ENCODE data around the gene GLB1L2.

The GLB1L2 gene

GRCh38 chr11:134288486-134288885 is 43.3 kb upstream of the GLB1L2 start:
- TF ChIP-seq CTCF (IDR thresholded peaks at IDR 0.05), result no peak
- Histone ChIP-seq H3K36me3 (no peaks in the 10 kb centered on the region), H3K4me1 (ENCODE audit: control insufficient read depth in 1 of 2, insufficient read depth in 1 of 2, low read depth in 1 of 2, low read length in 1 of 2) (no peaks in the 10 kb centered on the region), H3K27me3 (peaks cover 69% of the 10 kb centered on the region), H3K27ac (no peak overlapping the region), H3K4me3 (ENCODE audit: low read depth in 1 of 2, low read length in 1 of 2) (no peak overlapping the region), H3K9me3 (no peaks in the 10 kb centered on the region)

- Histone ChIP-seq H3K4me3 (ENCODE audit: low read depth in 1 of 2, low read length in 1 of 2) (no peak overlapping the region), H3K9me3 (no peaks in the 10 kb centered on the region), H3K36me3 (no peaks in the 10 kb centered on the region), H3K27ac (no peak overlapping the region), H3K4me1 (ENCODE audit: control insufficient read depth in 1 of 2, insufficient read depth in 1 of 2, low read depth in 1 of 2, low read length in 1 of 2) (no peaks in the 10 kb centered on the region), H3K27me3 (peaks cover 64% of the 10 kb centered on the region)
- no peak for TF ChIP-seq CTCF (IDR thresholded peaks at IDR 0.05)
These were observed 42.6 kb upstream of the GLB1L2 start for GRCh38 chr11:134289167-134289566.

- TF ChIP-seq CTCF (IDR thresholded peaks at IDR 0.05), result no peak
- no peak overlapping the region for H3K4me3 ChIP-seq (ENCODE audit: low read depth in 1 of 2, low read length in 1 of 2)
- peaks cover 62% of the 10 kb centered on the region for H3K27me3 ChIP-seq
- no peak overlapping the region for H3K27ac ChIP-seq
- H3K36me3 ChIP-seq, result no peaks in the 10 kb centered on the region
- no peaks in the 10 kb centered on the region for H3K4me1 ChIP-seq (ENCODE audit: control insufficient read depth in 1 of 2, insufficient read depth in 1 of 2, low read depth in 1 of 2, low read length in 1 of 2)
- H3K9me3 ChIP-seq, result no peaks in the 10 kb centered on the region
These were observed 42.0 kb upstream of the GLB1L2 start for GRCh38 chr11:134289789-134290188.

- Histone ChIP-seq H3K36me3 (no peaks in the 10 kb centered on the region), H3K4me3 (ENCODE audit: low read depth in 1 of 2, low read length in 1 of 2) (no peak overlapping the region), H3K4me1 (ENCODE audit: control insufficient read depth in 1 of 2, insufficient read depth in 1 of 2, low read depth in 1 of 2, low read length in 1 of 2) (no peaks in the 10 kb centered on the region), H3K9me3 (no peaks in the 10 kb centered on the region), H3K27me3 (peaks cover 61% of the 10 kb centered on the region), H3K27ac (no peak overlapping the region)
- no peak for TF ChIP-seq CTCF (IDR thresholded peaks at IDR 0.05)
These were observed 41.1 kb upstream of the GLB1L2 start for GRCh38 chr11:134290646-134291045.

- no peaks in the 10 kb centered on the region for H3K9me3 ChIP-seq
- H3K4me3 ChIP-seq (ENCODE audit: low read depth in 1 of 2, low read length in 1 of 2), result no peak overlapping the region
- no peak for TF ChIP-seq CTCF (IDR thresholded peaks at IDR 0.05)
- peaks cover 60% of the 10 kb centered on the region for H3K27me3 ChIP-seq
- no peaks in the 10 kb centered on the region for H3K4me1 ChIP-seq (ENCODE audit: control insufficient read depth in 1 of 2, insufficient read depth in 1 of 2, low read depth in 1 of 2, low read length in 1 of 2)
- no peaks in the 10 kb centered on the region for H3K36me3 ChIP-seq
- H3K27ac ChIP-seq, result no peak overlapping the region
These were observed 40.6 kb upstream of the GLB1L2 start for GRCh38 chr11:134291196-134291595.

- no peak overlapping the region for H3K4me3 ChIP-seq (ENCODE audit: low read depth in 1 of 2, low read length in 1 of 2)
- no peaks in the 10 kb centered on the region for H3K9me3 ChIP-seq
- TF ChIP-seq CTCF (IDR thresholded peaks at IDR 0.05), result no peak
- H3K27me3 ChIP-seq, result peaks cover 55% of the 10 kb centered on the region
- no peaks in the 10 kb centered on the region for H3K36me3 ChIP-seq
- H3K27ac ChIP-seq, result no peak overlapping the region
- H3K4me1 ChIP-seq (ENCODE audit: control insufficient read depth in 1 of 2, insufficient read depth in 1 of 2, low read depth in 1 of 2, low read length in 1 of 2), result no peaks in the 10 kb centered on the region
These were observed 39.1 kb upstream of the GLB1L2 start for GRCh38 chr11:134292661-134293060.

All from neutrophil (primary cell).